Measurements from ENCODE around the gene ZBTB39.

- TF ChIP-seq CTCF (IDR thresholded peaks at IDR 0.05): peak in 4 of 6 experiments; percentile 11 to 49 (median 47)
- TF ChIP-seq POLR2A (IDR thresholded peaks at IDR 0.05): no peak
Measured at GRCh38 chr12:57008178-57008577, 1.8 kb upstream of the ZBTB39 start.

Data from thyroid gland (tissue), 4 donors.